Right renal cortex interstitium (tissue), 3 donors: ENCODE measurements around the gene SMAD9. TPM values are rescaled to one million over a fixed set of nuclear protein-coding genes. Genes with fewer than 3 reads are reported as not detected.
"Not testable (repeated sequence)": the region's sequence is repeated elsewhere in the genome, so short reads cannot be mapped to it uniquely, and the experiment has no call there.

Source experiments
- DNase-seq, 3 donors: peaks; one replicate each; pipeline ENCODE4 v3.0.0-alpha.2; 2013; ENCODE audit warnings: low read depth in 3 of 3, low spot score in 2 of 3
- polyA plus RNA-seq, 3 donors: library from polyadenylated mRNA; unstranded; fragments of 120-200 nt; gene quantifications; one replicate each; pipeline ENCODE4 v1.2.1, GENCODE V29; 2013; ENCODE audit not compliant: insufficient read length in 3 of 3

Gene SMAD9
- polyA plus RNA-seq, 3 donors, result 29.3 to 32.4 (median 30.6) TPM

- no peak for DNase-seq
These were observed 7.1 kb downstream of the SMAD9 start for GRCh38 chr13:36912973-36913372.

GRCh38 chr13:36912369-36912768 is 7.7 kb downstream of the SMAD9 start:
- DNase-seq, result no peak

- DNase-seq, result no peak
These were observed 9.5 kb downstream of the SMAD9 start for GRCh38 chr13:36910545-36910944.

- no peak for DNase-seq
These were observed 12.2 kb downstream of the SMAD9 start for GRCh38 chr13:36907821-36908220.

GRCh38 chr13:36907266-36907665 is 12.8 kb downstream of the SMAD9 start:
- DNase-seq, result no peak

- DNase-seq, result no peak
These were observed 14.1 kb downstream of the SMAD9 start for GRCh38 chr13:36905944-36906343.

GRCh38 chr13:36903925-36904595 is 16.0 kb downstream of the SMAD9 start:
- no peak for DNase-seq

GRCh38 chr13:36897054-36897616 is 22.9 kb downstream of the SMAD9 start:
- DNase-seq, result no peak

- no peak for DNase-seq
These were observed 28.3 kb downstream of the SMAD9 start for GRCh38 chr13:36891752-36892151.

- DNase-seq, result no peak
These were observed 31.4 kb downstream of the SMAD9 start for GRCh38 chr13:36888645-36889044.

- no peak for DNase-seq
These were observed 32.1 kb downstream of the SMAD9 start for GRCh38 chr13:36887758-36888521.

GRCh38 chr13:36885901-36886300 is 34.1 kb downstream of the SMAD9 start:
- no peak for DNase-seq

GRCh38 chr13:36884235-36884634 is 35.8 kb downstream of the SMAD9 start:
- no peak for DNase-seq

- DNase-seq, result no peak
These were observed 36.2 kb downstream of the SMAD9 start for GRCh38 chr13:36883824-36884223.

- DNase-seq, result not testable (repeated sequence)
These were observed 36.6 kb downstream of the SMAD9 start for GRCh38 chr13:36883392-36883791.

- no peak for DNase-seq
These were observed 37.1 kb downstream of the SMAD9 start for GRCh38 chr13:36882829-36883390.

GRCh38 chr13:36880961-36881360 is 39.1 kb downstream of the SMAD9 start:
- DNase-seq, result no peak

GRCh38 chr13:36879218-36879938 is 40.7 kb downstream of the SMAD9 start:
- DNase-seq, result no peak

- DNase-seq, result no peak
These were observed 44.1 kb downstream of the SMAD9 start for GRCh38 chr13:36875961-36876360.

GRCh38 chr13:36875431-36875830 is 44.6 kb downstream of the SMAD9 start:
- no peak for DNase-seq

GRCh38 chr13:36872621-36873020 is 47.4 kb downstream of the SMAD9 start:
- DNase-seq, result no peak
